GM21529 (cell line): ENCODE measurements around the gene CAMK2D.
A peak's percentile ranks its signal among the peaks of the same experiment; 100 is the strongest.
"Not testable (repeated sequence)": the region's sequence is repeated elsewhere in the genome, so short reads cannot be mapped to it uniquely, and the experiment has no call there.

Experiments
- ATAC-seq: cut with Tn5 transposase; IDR thresholded peaks from one replicate; pipeline ENCODE4 v1.9.1; 2021; ENCODE audit not compliant: unreplicated experiment

CAMK2D gene

GRCh38 chr4:113733685-113734084 is 27.9 kb downstream of the CAMK2D start:
- ATAC-seq: no peak

GRCh38 chr4:113732967-113733527 is 28.5 kb downstream of the CAMK2D start:
- no peak for ATAC-seq

- no peak for ATAC-seq
Observed at GRCh38 chr4:113730467-113731216, 30.9 kb downstream of the CAMK2D start.

- ATAC-seq: no peak
Observed at GRCh38 chr4:113727802-113728201, 33.7 kb downstream of the CAMK2D start.

GRCh38 chr4:113725963-113726362 is 35.6 kb downstream of the CAMK2D start:
- no peak for ATAC-seq

- no peak for ATAC-seq
Observed at GRCh38 chr4:113718252-113718651, 43.3 kb downstream of the CAMK2D start.

GRCh38 chr4:113711883-113712662 is 49.5 kb downstream of the CAMK2D start:
- ATAC-seq: no peak

DNA sequence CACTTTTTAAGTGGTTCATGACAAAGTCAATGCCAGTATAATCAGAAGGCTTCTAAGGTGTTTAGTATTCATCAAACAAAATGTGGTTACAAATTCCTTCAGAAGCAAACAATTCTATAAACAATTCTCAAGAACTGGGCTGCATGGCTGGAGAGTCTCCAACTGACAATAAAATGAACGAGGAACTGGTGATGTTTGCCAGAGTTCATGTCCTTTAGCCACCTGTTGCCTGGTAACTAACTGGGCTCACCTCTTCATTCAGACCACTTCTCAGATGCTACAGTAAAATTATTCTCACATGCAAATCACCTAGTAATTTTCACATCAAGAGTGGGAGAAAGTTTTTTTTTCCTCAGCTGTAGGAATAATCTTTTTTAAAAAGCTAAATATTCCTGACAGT is 53.3 kb downstream of the CAMK2D start:
- ATAC-seq: peak; percentile 64

DNA sequence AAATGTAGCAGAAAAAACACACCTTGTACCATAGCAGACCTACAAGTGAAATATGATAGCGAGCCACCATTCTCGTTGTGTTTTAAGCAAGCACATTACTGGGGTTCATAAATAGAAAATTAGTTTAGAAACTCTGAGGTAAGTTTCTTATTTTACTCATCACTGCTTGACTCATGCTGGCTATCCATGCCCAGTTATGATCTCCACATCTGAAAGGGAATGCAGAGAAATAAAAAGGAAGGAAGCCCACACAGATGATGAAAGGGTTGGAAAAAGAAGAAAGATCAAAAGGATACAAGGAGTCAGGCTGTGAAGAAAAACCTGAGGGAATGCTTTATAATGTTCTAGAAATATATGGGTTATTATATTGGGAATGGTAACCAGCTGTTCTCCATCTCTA is 54.5 kb downstream of the CAMK2D start:
- no peak for ATAC-seq

- not testable (repeated sequence) for ATAC-seq
Observed at GRCh38 chr4:113705097-113705496, 56.4 kb downstream of the CAMK2D start.

DNA sequence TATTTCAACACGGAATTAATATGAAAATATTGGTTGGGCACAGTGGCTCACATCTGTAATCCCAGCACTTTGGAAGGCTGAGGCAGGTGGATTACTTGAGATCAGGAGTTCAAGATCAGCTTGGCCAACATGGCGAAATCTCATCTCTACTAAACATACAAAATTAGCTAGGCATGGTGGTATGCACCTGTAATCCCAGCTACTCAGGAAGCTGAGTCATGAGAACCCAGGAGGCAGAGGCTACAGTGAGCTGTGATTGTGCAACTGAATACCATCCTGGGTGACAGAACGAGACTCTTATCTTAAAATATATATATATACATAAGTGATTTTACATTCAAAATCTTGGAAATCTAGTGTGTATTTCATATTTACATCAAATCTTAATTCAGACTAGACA is 58.9 kb downstream of the CAMK2D start:
- ATAC-seq: not testable (repeated sequence)

- ATAC-seq: no peak
Observed at GRCh38 chr4:113701169-113701568, 60.4 kb downstream of the CAMK2D start.

DNA sequence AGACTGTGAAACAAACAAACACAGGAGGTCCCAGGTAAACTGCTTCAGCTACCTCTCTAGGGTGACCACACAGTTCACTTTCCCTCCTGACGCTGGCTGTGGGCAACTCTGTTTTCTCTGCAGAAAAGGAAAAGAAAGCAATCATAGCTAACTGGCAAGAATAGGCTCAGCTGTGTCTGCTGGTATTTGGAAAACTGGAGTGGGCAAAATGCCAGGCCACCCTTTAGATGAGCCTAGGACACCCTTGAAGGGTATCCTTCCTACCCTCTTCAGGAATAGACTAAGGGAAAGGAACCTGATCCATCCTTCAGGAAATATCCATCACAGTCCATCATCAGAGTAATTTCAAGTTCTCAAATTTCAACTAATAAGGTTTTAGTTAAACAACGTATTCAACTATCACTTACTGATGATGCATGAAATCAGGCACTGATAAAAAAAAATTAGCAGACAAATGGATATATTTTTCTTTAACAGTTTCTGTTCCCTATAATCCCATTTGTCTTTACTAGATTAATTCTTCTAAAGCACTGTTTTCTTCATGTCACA is 60.9 kb downstream of the CAMK2D start:
- no peak for ATAC-seq

DNA sequence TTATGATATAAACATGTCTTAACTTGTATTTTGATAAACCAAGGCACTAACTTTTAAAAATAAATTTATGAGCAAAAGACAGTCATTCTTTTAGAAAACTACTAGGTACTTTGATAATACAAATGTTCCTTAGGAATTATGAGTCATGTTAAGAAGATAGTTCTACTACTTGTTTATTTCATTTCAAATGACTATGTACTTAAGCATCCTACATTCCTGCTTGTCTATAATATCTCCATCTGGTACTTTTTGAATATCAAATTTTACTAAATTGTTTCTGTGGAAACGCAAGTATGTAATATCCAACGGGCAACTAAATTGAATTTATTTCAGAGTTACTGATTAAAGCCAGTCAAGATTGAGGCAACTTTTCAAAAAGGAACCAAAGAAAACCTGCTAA is 61.8 kb downstream of the CAMK2D start:
- no peak for ATAC-seq

DNA sequence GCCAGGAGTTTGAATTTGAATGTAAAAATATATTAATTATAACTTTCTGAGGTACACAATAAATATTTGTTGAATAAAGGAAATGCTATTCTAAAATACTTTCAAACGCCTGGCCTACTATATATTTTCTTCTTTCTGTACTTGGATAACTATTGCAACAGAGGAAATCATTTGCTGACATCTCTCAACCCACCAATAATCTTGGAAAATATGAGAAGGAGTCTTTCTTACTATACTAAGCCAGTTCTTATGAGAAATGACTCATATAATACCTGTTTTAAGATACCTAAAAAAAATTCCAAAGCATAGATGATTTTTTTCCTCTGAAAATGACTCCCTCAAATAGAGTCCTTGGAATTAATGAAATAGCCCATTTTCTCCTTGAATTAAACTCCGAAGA is 64.1 kb downstream of the CAMK2D start:
- no peak for ATAC-seq

DNA sequence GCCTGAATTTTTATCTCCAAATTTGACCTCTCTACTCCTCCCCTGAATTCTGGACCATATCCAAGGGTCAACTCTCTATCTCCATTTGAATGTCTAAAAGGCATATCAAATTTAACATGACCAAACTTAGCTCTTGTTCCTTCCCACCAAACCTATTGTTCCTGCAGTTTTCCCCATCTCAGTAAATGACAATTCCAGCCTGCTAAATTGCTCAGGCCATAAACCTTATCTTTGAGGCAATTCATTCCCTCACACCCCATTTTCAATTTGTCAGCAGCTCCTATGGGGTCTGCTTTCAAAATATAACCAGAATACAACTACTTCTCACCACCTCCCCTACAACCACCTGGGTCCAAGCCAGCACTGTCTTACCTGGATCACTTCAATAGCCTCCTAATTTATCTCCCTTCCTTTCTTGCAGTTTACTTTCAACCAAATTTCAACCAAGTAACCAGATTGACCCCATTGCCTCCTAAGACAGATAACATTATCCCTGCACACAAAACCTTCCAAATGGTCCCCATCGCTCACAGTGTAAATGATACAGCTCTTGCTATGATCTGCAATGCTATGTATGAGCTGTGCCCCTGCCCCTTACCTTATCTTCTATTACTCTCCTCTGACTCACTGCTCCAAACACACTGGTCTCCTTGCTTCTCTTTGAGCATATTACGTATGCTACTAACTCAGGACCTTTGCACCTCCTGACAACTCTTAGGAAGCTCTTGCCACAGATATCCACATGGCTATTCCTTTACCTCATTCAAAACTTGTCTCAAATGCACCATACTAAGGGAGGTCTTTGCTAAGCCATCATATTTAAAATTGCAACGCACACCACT is 66.0 kb downstream of the CAMK2D start:
- no peak for ATAC-seq

DNA sequence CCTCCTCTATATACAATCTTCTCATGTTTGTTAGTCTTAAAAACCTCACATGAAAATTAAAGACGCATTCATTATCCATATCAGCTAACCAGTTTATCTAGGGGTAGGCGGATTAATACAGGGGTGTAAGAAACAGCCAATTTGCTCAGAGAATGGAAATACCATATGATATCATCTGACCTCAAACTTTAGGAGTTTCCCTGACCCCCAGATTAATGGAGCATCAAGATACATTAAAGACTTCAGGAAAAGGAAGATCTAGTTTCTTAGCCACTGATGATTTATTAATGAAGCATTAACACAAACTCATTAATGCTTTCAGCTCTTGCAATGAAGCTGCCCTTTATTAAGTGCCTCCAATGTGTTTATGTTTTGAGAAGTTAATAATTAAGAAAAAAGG is 67.5 kb downstream of the CAMK2D start:
- no peak for ATAC-seq

DNA sequence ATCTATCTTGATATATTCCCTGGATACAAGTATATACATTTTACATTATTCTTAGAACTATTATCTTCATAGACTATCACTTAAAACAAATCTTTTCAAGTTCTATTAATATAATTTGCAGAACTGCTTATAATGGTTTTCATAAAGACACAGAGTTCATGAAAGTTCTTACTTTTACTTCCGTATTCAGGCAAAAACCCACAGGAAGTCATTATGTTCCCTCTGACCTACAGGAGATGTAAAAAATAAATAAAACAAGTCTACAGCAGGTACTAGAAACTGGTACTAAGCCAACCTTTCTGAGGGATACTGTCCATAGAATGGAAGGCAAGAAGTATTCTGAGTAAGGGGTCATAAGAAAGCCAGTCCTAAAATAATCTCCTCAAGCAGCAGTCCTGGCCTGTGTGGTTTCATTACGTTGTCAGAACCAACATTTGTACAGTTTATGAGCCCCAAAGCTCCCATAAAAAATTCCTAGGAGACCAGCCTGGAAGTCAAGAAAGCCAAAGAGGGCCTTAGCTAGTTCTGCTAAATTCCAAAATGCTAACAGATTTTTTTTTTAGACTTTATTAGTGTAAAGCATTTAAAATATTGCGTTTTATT is 68.6 kb downstream of the CAMK2D start:
- ATAC-seq: peak; percentile 82

GRCh38 chr4:113691676-113692075 is 69.9 kb downstream of the CAMK2D start:
- no peak for ATAC-seq

DNA sequence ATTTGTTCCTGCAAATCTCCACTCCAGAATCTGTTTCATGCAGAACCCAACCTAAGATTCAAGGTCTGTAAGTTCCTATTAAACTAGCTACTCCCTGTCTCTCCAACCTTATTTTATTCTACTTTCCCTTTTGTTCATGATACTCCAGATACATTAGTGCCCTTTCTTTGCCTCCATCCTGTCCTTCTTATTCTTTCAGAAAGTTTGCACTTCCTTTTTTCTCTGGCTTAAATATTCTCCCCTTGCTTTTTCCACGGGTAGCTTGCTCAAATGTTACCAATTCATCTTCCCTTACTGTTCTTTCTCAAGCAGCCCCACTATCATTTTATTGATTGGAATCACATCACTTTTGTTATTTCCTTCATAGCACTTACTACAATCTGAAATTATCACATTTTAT is 72.1 kb downstream of the CAMK2D start:
- no peak for ATAC-seq
